CD14-positive monocyte (primary cell): ENCODE measurements around the gene CELSR1. TPM values are rescaled to one million over a fixed set of nuclear protein-coding genes. Genes with fewer than 3 reads are reported as not detected.

Experiments
- DNase-seq, 3 donors: peaks; one replicate each; pipeline ENCODE4 v3.0.0-alpha.2; 2011 to 2022
- H2AFZ ChIP-seq: 2 replicates; pipeline ENCODE4 v1.6.0; 2012; ENCODE audit warnings: mild to moderate bottlenecking, low read depth, low read length, inconsistent platforms; ENCODE audit not compliant: insufficient read depth, poor library complexity, severe bottlenecking
- H3K27ac ChIP-seq, 2 donors: 1 replicate in 1 of 2; 2 replicates in 1 of 2; pipeline ENCODE4 v1.5.1; 2012 to 2013; ENCODE audit warnings: low read length in 2 of 2, control low read depth in 1 of 2, inconsistent platforms in 1 of 2, low read depth in 1 of 2, mild to moderate bottlenecking in 1 of 2
- H3K27me3 ChIP-seq, 2 donors: one replicate each; pipeline versions ENCODE4 v1.6.0 to v1.6.1; 2011 to 2013; ENCODE audit warnings: low read length in 2 of 2; ENCODE audit not compliant: control insufficient read depth in 2 of 2, insufficient read depth in 2 of 2
- H3K36me3 ChIP-seq, 2 donors: replicated peaks in 1 of 2; 1 replicate in 1 of 2; 2 replicates in 1 of 2; pipeline versions ENCODE4 v1.5.1 to v1.6.1; 2012 to 2013; ENCODE audit warnings: low read length in 2 of 2, control low read depth in 1 of 2, inconsistent platforms in 1 of 2, mild to moderate bottlenecking in 1 of 2; ENCODE audit not compliant: insufficient read depth in 2 of 2, control insufficient read depth in 1 of 2
- H3K4me1 ChIP-seq, 2 donors: 1 replicate in 1 of 2; 2 replicates in 1 of 2; pipeline versions ENCODE4 v1.5.1 to v1.6.1; 2012 to 2013; ENCODE audit warnings: low read length in 2 of 2, control low read depth in 1 of 2, inconsistent platforms in 1 of 2, mild to moderate bottlenecking in 1 of 2, moderate library complexity in 1 of 2; ENCODE audit not compliant: insufficient read depth in 2 of 2, control insufficient read depth in 1 of 2
- H3K4me2 ChIP-seq: replicated peaks from 2 replicates; pipeline ENCODE3; 2012; ENCODE audit warnings: low read length, moderate library complexity, mild to moderate bottlenecking; ENCODE audit not compliant: poor library complexity, severe bottlenecking; ENCODE audit errors: extremely low read depth
- H3K4me3 ChIP-seq, 3 experiments: fragments of 200-600 bp in 1 of 3; sonication (generic) in 1 of 3; replicated peaks in 1 of 3; 1 replicate in 2 of 3; 2 replicates in 1 of 3; pipeline ENCODE4 v1.5.1; 2011 to 2013; ENCODE audit warnings: low read length in 3 of 3, mild to moderate bottlenecking in 3 of 3, control low read depth in 2 of 3, low read depth in 2 of 3, inconsistent platforms in 1 of 3, moderate library complexity in 1 of 3
- H3K79me2 ChIP-seq: 2 replicates; pipeline ENCODE4 v1.6.0; 2012; ENCODE audit warnings: mild to moderate bottlenecking, control low read depth, inconsistent platforms, low read length, moderate library complexity; ENCODE audit not compliant: insufficient read depth
- H3K9ac ChIP-seq: 2 replicates; pipeline ENCODE4 v1.6.0; 2017; ENCODE audit warnings: low read length, mild to moderate bottlenecking; ENCODE audit not compliant: insufficient read depth, poor library complexity, severe bottlenecking
- H3K9me3 ChIP-seq, 2 donors: replicated peaks in 1 of 2; 1 replicate in 1 of 2; 2 replicates in 1 of 2; pipeline versions ENCODE4 v1.5.1 to v1.6.1; 2012 to 2013; ENCODE audit warnings: low read length in 2 of 2, control low read depth in 1 of 2; ENCODE audit not compliant: control insufficient read depth in 1 of 2, insufficient read depth in 1 of 2
- H4K20me1 ChIP-seq: 2 replicates; pipeline ENCODE4 v1.6.0; 2012; ENCODE audit warnings: mild to moderate bottlenecking, low read length, control low read depth, moderate library complexity; ENCODE audit not compliant: insufficient read depth
- H3K27ac Mint-ChIP-seq, 7 donors: one replicate each; pipeline ENCODE4 v1.8.0; 2020; ENCODE audit warnings: mild to moderate bottlenecking in 7 of 7, mixed read lengths in 7 of 7, moderate library complexity in 6 of 7, inconsistent platforms in 2 of 7
- H3K27me3 Mint-ChIP-seq, 3 donors: one replicate each; pipeline ENCODE4 v1.8.0; 2021 to 2022; ENCODE audit warnings: low read depth in 3 of 3, mild to moderate bottlenecking in 3 of 3, mixed read lengths in 3 of 3, moderate library complexity in 3 of 3, inconsistent platforms in 1 of 3
- H3K36me3 Mint-ChIP-seq, 2 donors: one replicate each; pipeline ENCODE4 v1.8.0; 2020; ENCODE audit warnings: mixed read lengths in 2 of 2, inconsistent platforms in 1 of 2, mild to moderate bottlenecking in 1 of 2
- H3K4me1 Mint-ChIP-seq: one replicate; pipeline ENCODE4 v1.8.0; 2020; ENCODE audit warnings: mild to moderate bottlenecking, mixed read lengths
- H3K4me3 Mint-ChIP-seq, 2 donors: one replicate each; pipeline ENCODE4 v1.8.0; 2020; ENCODE audit warnings: mild to moderate bottlenecking in 2 of 2, mixed read lengths in 2 of 2, moderate library complexity in 1 of 2
- H3K9me3 Mint-ChIP-seq, 7 donors: one replicate each; pipeline ENCODE4 v1.8.0; 2020 to 2022; ENCODE audit warnings: mixed read lengths in 7 of 7, mild to moderate bottlenecking in 6 of 7, moderate library complexity in 6 of 7, inconsistent platforms in 2 of 7
- CTCF ChIP-seq: fragments of 200-600 bp; IDR thresholded peaks from one replicate; pipeline ENCODE4 v1.8.0; 2022; ENCODE audit warnings: antibody characterized with exemption, mild to moderate bottlenecking
- WGBS: methylation state at CpG from one replicate; pipeline ENCODE4 v1.1.5; 2013; ENCODE audit warnings: missing lambda C conversion rate; ENCODE audit not compliant: insufficient coverage; 5-methylcytosine and 5-hydroxymethylcytosine counted together
- intact Hi-C, 2 donors: fragments of 100-400 bp; cut with micrococcal nuclease; formaldehyde crosslinking; loops; one replicate each; pipeline versions ENCODE4 v1.15.0 to v1.15.1; 2023
- polyA plus RNA-seq, 3 donors: library from polyadenylated mRNA; depleted of rRNA in 1 of 3; unstranded in 2 of 3; stranded (reverse) in 1 of 3; fragments of 300-500 nt in 2 of 3; fragments of >200 nt in 1 of 3; fragmentation: Illumina TruSeq in 2 of 3; gene quantifications; 1 replicate in 2 of 3; 2 replicates in 1 of 3; pipeline ENCODE4 v1.2.3, GENCODE V29; 2012 to 2021

CELSR1 gene
- polyA plus RNA-seq, 3 donors, result 0.16 TPM; not detected in 2

DNA sequence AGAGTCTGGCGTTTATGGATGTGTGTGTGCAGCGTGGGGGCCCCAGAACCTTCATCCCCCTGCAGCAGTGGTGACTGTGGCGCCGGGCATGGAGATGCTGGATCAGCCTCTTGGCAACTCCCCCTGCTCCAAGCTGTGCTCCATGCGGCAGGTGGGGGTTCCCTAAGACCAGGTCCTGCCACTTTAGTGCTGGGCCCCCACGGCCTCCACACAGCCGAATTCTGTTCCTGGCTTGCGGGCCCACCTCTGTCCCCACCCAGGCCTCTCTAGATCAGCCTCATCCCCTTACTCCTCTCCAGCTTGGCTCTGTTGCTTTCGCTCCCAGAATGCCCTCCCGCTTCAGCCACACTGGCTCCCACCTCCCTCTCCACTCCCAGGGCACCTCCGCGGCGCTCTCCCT is 142.3 kb downstream of the CELSR1 start:
- DNase-seq, result no peak
- Histone ChIP-seq H3K4me2 (no peak overlapping the region), H3K4me1 (no peaks in the 10 kb centered on the region), H3K4me3 (no peak overlapping the region), H3K27ac (no peak overlapping the region), H2AFZ (no peak overlapping the region), H3K9me3 (no peaks in the 10 kb centered on the region), H3K36me3 (no peaks in the 10 kb centered on the region), H3K79me2 (no peaks in the 10 kb centered on the region), H3K9ac (no peak overlapping the region), H3K27me3 (no peaks in the 10 kb centered on the region), H4K20me1 (no peaks in the 10 kb centered on the region)
- intact Hi-C loops, result no loop called here
- Mint-ChIP-seq H3K27ac (peak overlapping the region in 2 of 7 donors; percentile 56 to 78), H3K4me1 (no peaks in the 10 kb centered on the region), H3K4me3 (no peak overlapping the region), H3K9me3 (no peaks in the 10 kb centered on the region), H3K27me3 (peaks cover 0 to 6% (median 0%) of the 10 kb centered on the region in 3 donors), H3K36me3 (no peaks in the 10 kb centered on the region)
- TF ChIP-seq CTCF, result no peak
- 96% methylated on average over 12 of the region's 13 CpGs for WGBS

DNA sequence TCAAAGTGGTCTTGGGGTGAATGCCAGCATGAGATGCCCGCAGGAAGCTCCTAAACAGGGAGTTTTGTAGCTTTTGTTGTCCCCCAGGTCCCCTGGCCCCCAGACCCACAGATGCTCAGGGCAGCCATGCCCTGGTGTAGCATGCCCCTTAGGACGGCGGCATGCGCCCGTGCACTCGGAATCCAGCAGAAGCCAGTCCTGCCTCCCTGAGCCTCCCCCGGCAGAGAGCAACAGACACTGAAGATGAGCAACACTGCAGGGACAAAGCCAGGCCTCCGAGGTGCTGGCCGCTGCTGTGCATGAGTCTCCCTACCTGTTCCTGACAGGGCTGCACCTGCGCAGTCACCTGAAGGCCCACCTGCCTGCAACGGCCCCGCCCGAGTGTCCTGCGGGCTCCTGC is 142.8 kb downstream of the CELSR1 start:
- H3K4me2 ChIP-seq, result no peak overlapping the region
- Mint-ChIP-seq H3K4me1 (no peaks in the 10 kb centered on the region), H3K27ac (no peak overlapping the region), H3K9me3 (no peaks in the 10 kb centered on the region), H3K4me3 (no peak overlapping the region), H3K36me3 (no peaks in the 10 kb centered on the region), H3K27me3 (peaks cover 0 to 6% (median 0%) of the 10 kb centered on the region in 3 donors)
- H3K9ac ChIP-seq, result no peak overlapping the region
- 98% methylated on average over 12 of the region's 14 CpGs for WGBS
- H3K9me3 ChIP-seq, result no peaks in the 10 kb centered on the region
- DNase-seq, result no peak
- H3K4me3 ChIP-seq, result no peak overlapping the region
- H3K27ac ChIP-seq, result no peak overlapping the region
- no peaks in the 10 kb centered on the region for H3K36me3 ChIP-seq
- TF ChIP-seq CTCF, result no peak
- H3K4me1 ChIP-seq, result no peaks in the 10 kb centered on the region
- intact Hi-C loops, result no loop called here
- no peaks in the 10 kb centered on the region for H3K27me3 ChIP-seq
- H2AFZ ChIP-seq, result no peak overlapping the region
- H4K20me1 ChIP-seq, result no peaks in the 10 kb centered on the region
- H3K79me2 ChIP-seq, result no peaks in the 10 kb centered on the region
